ENCODE measurements around the gene ZNF256. TPM values are rescaled to one million over a fixed set of nuclear protein-coding genes. Genes with fewer than 3 reads are reported as not detected.

Gene ZNF256
- total and polyA plus RNA-seq, 4 experiments from 2014 or later, result 5.6 to 13.9 (median 9.6) TPM

- no peak overlapping the region for H3K4me3 ChIP-seq (ENCODE audit: low read length in 2 of 2)
- Mint-ChIP-seq H3K4me3 (no peak overlapping the region), H3K27me3 (no peaks in the 10 kb centered on the region), H3K9me3 (peaks cover 0 to 53% (median 36%) of the 10 kb centered on the region in 8 donors), H3K36me3 (peaks cover 4 to 8% of the 10 kb centered on the region in 2 donors), H3K27ac (no peak overlapping the region), H3K4me1 (peaks cover 6 to 7% (median 6%) of the 10 kb centered on the region in 4 donors)
- ChIA-PET POLR2A (ENCODE audit: partially characterized antibody) (no interaction called here), CTCF (ENCODE audit: partially characterized antibody) (interaction anchor here (0.7 kb wide), 1 partner anchor 94 kb away, joined by 3 read pairs; no protein-coding TSS in a partner anchor)
- peaks cover 3% of the 10 kb centered on the region for H3K4me1 ChIP-seq (ENCODE audit: insufficient read depth, low read length)
- intact Hi-C loops (cut with micrococcal nuclease), result no loop called here
- no peaks in the 10 kb centered on the region for H3K36me3 ChIP-seq (ENCODE audit: insufficient read depth, low read length)
- H3K27me3 ChIP-seq (ENCODE audit: insufficient read depth, low read length), result no peaks in the 10 kb centered on the region
- DNase-seq, result no peak
- H3K27ac ChIP-seq (ENCODE audit: low read depth, low read length), result no peak overlapping the region
- H3K9me3 ChIP-seq (ENCODE audit: control insufficient read depth in 1 of 2, low read length in 2 of 2), result no peaks in the 10 kb centered on the region
Measured at GRCh38 chr19:57900311-57900710, 47.2 kb downstream of the ZNF256 start.

Other genes with a start within 250 kb of the ZNF256 start
- 1 to 10 TPM; 6.7 to 7.2 TPM for gene ZNF154, start 238.5 kb downstream of the ZNF256 start, total RNA-seq
- 1 to 10 TPM in 1 of 2 donors, not detected in 1; 2.4 TPM for gene ZNF154, start 238.5 kb downstream of the ZNF256 start, polyA plus RNA-seq
- 10 to 100 TPM; 32.3 to 33.0 TPM for gene ZNF671, start 220.1 kb downstream of the ZNF256 start, total RNA-seq
- gene ZNF671, start 220.1 kb downstream of the ZNF256 start, polyA plus RNA-seq, result 10 to 100 TPM; 18.1 to 24.0 TPM
- gene ZNF776, start 200.9 kb downstream of the ZNF256 start, total RNA-seq, result 10 to 100 TPM; 38.9 to 40.9 TPM
- gene ZNF776, start 200.9 kb downstream of the ZNF256 start, polyA plus RNA-seq, result 1 to 10 TPM; 3.3 to 5.7 TPM
- 10 to 100 TPM; 46.4 to 51.7 TPM for gene ZNF586, start 178.0 kb downstream of the ZNF256 start, total RNA-seq
- 10 to 100 TPM; 15.0 to 23.8 TPM for gene ZNF586, start 178.0 kb downstream of the ZNF256 start, polyA plus RNA-seq
- 10 to 100 TPM; 17.9 to 21.0 TPM for gene ZNF552, start 132.8 kb downstream of the ZNF256 start, total RNA-seq
- gene ZNF552, start 132.8 kb downstream of the ZNF256 start, polyA plus RNA-seq, result 1 to 10 TPM; 5.5 to 9.3 TPM
- gene ZNF587B, start 117.4 kb downstream of the ZNF256 start, total RNA-seq, result 10 to 100 TPM; 28.4 to 29.0 TPM
- 1 to 10 TPM in 1 of 2 donors, under 1 TPM in 1; 0.27 to 2.2 TPM for gene ZNF587B, start 117.4 kb downstream of the ZNF256 start, polyA plus RNA-seq
- gene ZNF587, start 97.8 kb downstream of the ZNF256 start, total RNA-seq, result 10 to 100 TPM; 58.5 to 62.8 TPM
- gene ZNF587, start 97.8 kb downstream of the ZNF256 start, polyA plus RNA-seq, result 1 to 10 TPM; 2.7 to 7.8 TPM
- gene ZNF814, start 58.7 kb downstream of the ZNF256 start, total RNA-seq, result 10 to 100 TPM; 32.3 to 35.3 TPM
- gene ZNF814, start 58.7 kb downstream of the ZNF256 start, polyA plus RNA-seq, result 10 to 100 TPM in 1 of 2 donors, 1 to 10 TPM in 1; 9.3 to 20.0 TPM
- gene ZNF417, start 31.1 kb downstream of the ZNF256 start, total RNA-seq, result 10 to 100 TPM; 48.2 to 49.4 TPM
- gene ZNF417, start 31.1 kb downstream of the ZNF256 start, polyA plus RNA-seq, result 1 to 10 TPM in 1 of 2 donors, under 1 TPM in 1; 0.87 to 4.8 TPM
- 1 to 10 TPM; 5.2 to 9.7 TPM for gene ZNF418, start 12.3 kb downstream of the ZNF256 start, total RNA-seq
- gene ZNF418, start 12.3 kb downstream of the ZNF256 start, polyA plus RNA-seq, result 1 to 10 TPM; 1.7 to 4.6 TPM
- 1 to 10 TPM in 1 of 2 experiments, under 1 TPM in 1; 0.76 to 1.2 TPM for gene C19orf18, start 26.8 kb upstream of the ZNF256 start, total RNA-seq
- gene C19orf18, start 26.8 kb upstream of the ZNF256 start, polyA plus RNA-seq, result under 1 TPM in 1 of 2 donors, not detected in 1; 0.22 TPM
- 10 to 100 TPM; 25.5 to 37.3 TPM for gene ZNF606, start 55.1 kb upstream of the ZNF256 start, total RNA-seq
- 1 to 10 TPM; 2.7 to 7.2 TPM for gene ZNF606, start 55.1 kb upstream of the ZNF256 start, polyA plus RNA-seq
- not detected for gene ZSCAN1, start 86.3 kb upstream of the ZNF256 start, total RNA-seq
- gene ZSCAN1, start 86.3 kb upstream of the ZNF256 start, polyA plus RNA-seq, result not detected
- under 1 TPM; 0.41 to 0.47 TPM for gene ZNF135, start 111.6 kb upstream of the ZNF256 start, total RNA-seq
- gene ZNF135, start 111.6 kb upstream of the ZNF256 start, polyA plus RNA-seq, result 1 to 10 TPM in 1 of 2 donors, under 1 TPM in 1; 0.44 to 2.0 TPM
- gene ZSCAN18, start 150.5 kb upstream of the ZNF256 start, total RNA-seq, result 10 to 100 TPM; 63.2 to 69.1 TPM
- gene ZSCAN18, start 150.5 kb upstream of the ZNF256 start, polyA plus RNA-seq, result 10 to 100 TPM; 15.3 to 16.4 TPM
- 10 to 100 TPM; 14.2 to 17.4 TPM for gene ZNF329, start 203.1 kb upstream of the ZNF256 start, total RNA-seq
- 1 to 10 TPM; 2.9 to 8.0 TPM for gene ZNF329, start 203.1 kb upstream of the ZNF256 start, polyA plus RNA-seq
- 10 to 100 TPM; 76.5 to 77.1 TPM for gene ZNF274, start 235.4 kb upstream of the ZNF256 start, total RNA-seq
- gene ZNF274, start 235.4 kb upstream of the ZNF256 start, polyA plus RNA-seq, result 10 to 100 TPM; 26.8 to 35.2 TPM

Data from CD4-positive, alpha-beta memory T cell (primary cell).